HG03095 (cell line): ENCODE data around the gene E2F3.
"Not testable (repeated sequence)": the region's sequence is repeated elsewhere in the genome, so short reads cannot be mapped to it uniquely, and the experiment has no call there.

ENCODE experiments used
- ATAC-seq: cut with Tn5 transposase; IDR thresholded peaks from one replicate; pipeline ENCODE4 v1.9.1; 2021; ENCODE audit warnings: moderate library complexity; ENCODE audit not compliant: unreplicated experiment

E2F3 gene

GRCh38 chr6:20464847-20465246 lies 63.2 kb downstream of the E2F3 start:
- no peak for ATAC-seq

DNA sequence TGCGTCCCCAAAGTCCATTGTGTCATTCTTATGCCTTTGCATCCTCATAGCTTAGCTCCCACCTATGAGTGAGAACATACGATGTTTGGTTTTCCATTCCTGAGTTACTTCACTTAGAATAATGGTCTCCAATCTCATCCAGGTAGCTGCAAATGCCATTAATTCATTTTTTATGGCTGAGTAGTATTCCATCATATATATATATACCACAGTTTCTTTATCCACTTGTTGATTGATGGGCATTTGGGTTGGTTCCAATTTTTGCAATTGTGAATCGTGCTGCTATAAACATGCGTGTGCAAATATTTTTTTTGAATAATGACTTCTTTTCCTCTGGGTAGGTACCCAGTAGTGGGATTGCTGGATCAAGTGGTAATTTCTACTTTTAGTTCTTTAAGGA lies 63.9 kb downstream of the E2F3 start:
- ATAC-seq: not testable (repeated sequence)

- peak; percentile 56 for ATAC-seq
These were observed 65.8 kb downstream of the E2F3 start for GRCh38 chr6:20467437-20467836.

- ATAC-seq: no peak
These were observed 66.5 kb downstream of the E2F3 start for GRCh38 chr6:20468209-20468608.

GRCh38 chr6:20472748-20473147 lies 71.1 kb downstream of the E2F3 start:
- ATAC-seq: no peak

- ATAC-seq: no peak
These were observed 71.8 kb downstream of the E2F3 start for GRCh38 chr6:20473518-20473917.

- no peak for ATAC-seq
These were observed 73.3 kb downstream of the E2F3 start for GRCh38 chr6:20474874-20475542.

GRCh38 chr6:20476501-20477043 lies 74.9 kb downstream of the E2F3 start:
- ATAC-seq: no peak

- no peak for ATAC-seq
These were observed 75.8 kb downstream of the E2F3 start for GRCh38 chr6:20477485-20477884.

DNA sequence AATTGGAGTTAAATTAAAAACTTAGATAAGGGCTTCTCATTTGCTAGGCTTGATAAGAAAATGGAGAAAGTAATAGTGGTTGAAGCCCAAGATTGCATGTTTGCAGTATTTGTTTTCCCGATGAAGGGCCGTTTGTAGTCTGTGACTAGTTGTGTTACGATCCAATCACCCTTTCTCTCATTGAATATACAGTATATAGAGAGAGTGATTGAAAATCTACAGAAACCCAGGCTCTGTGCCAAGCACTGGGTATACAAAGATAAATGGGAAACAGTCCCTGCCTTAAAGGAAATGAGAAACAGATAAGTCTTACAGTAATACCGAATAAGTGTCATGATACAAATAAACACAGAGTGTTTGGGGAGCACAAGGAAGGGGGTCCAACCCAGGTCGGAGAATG lies 77.4 kb downstream of the E2F3 start:
- ATAC-seq: no peak

GRCh38 chr6:20479526-20479925 lies 77.8 kb downstream of the E2F3 start:
- no peak for ATAC-seq

GRCh38 chr6:20481281-20481680 lies 79.6 kb downstream of the E2F3 start:
- no peak for ATAC-seq

GRCh38 chr6:20483887-20484497 lies 82.3 kb downstream of the E2F3 start:
- ATAC-seq: no peak

GRCh38 chr6:20486641-20487040 lies 85.0 kb downstream of the E2F3 start:
- no peak for ATAC-seq

- no peak for ATAC-seq
These were observed 86.1 kb downstream of the E2F3 start for GRCh38 chr6:20487669-20488375.

DNA sequence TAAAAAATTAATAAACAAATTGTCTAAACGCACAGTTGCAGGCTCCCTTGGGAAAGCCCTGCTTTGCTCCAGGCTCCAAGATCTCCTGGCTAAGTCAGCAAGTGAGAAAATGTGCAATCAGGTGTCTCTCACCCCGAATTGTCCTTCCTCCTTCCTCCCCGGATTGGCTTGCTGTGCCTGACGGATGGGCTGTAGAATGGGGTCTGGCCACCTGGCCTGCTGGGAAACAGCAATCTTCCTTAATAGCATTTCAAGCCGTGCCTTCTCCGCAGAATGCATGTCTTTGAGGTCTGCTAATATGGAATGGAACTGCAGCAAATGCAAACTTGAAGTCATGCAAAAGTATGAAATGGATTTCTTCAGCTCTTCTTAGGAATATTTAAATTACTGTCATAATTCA lies 88.9 kb downstream of the E2F3 start:
- ATAC-seq: no peak

DNA sequence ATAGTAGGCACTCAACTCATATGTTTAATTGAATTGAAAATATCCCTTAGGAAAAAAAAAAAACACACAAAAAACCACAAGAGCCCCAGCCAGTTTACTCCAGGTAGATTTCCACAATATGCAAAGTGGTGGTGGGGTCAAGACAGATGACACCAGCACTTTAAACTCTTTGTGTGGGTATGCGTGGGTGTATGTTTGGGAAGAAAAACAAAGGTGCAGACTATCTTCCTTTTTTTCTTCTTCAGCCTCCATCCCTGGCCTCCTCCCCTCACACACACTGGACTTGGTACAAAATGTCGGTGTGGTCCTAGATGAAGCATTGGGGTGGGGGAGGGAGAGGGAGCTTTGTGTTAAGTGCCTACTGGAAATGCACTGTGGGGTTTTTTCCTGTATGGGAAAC lies 90.4 kb downstream of the E2F3 start:
- no peak for ATAC-seq

- ATAC-seq: no peak
These were observed 95.7 kb downstream of the E2F3 start for GRCh38 chr6:20497216-20498040.

- no peak for ATAC-seq
These were observed 96.3 kb downstream of the E2F3 start for GRCh38 chr6:20498041-20498385.

- ATAC-seq: no peak
These were observed 107.5 kb downstream of the E2F3 start for GRCh38 chr6:20509212-20509611.

DNA sequence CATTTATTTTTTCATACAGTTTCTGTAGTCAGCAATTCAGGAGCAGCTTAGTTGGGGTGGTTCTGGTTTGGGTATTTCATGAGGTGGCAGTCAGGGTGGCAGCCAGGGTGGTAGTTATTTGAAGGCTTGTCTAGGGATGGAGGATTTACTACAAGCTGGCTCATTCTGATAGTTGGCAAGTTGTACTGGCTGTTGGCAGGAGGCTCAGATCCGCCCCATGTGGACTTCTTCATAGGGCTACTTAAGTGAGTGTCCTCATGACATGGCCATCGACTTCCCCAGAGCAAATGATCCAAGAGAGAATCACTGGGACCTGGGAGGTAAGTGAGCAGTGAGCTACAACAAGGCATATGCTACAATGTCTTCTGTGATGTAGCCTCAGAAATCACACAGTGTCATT lies 110.2 kb downstream of the E2F3 start:
- no peak for ATAC-seq
